GM12892 (cell line): Measurements from ENCODE around the gene DCLK1.

Experiments
- DNase-seq: peaks from one replicate; pipeline ENCODE4 v3.0.0; 2011; ENCODE audit not compliant: insufficient read length
- FAIRE-seq: peaks from 2 replicates; lab custom pipeline; 2011; peaks lifted over from hg19 to GRCh38; lab: Jason Lieb, UNC
- POLR2A ChIP-seq: IDR thresholded peaks from 2 replicates; pipeline ENCODE4 v1.6.1; 2011; ENCODE audit warnings: low read depth, low read length, control low read depth
- POLR2AphosphoS5 ChIP-seq: IDR thresholded peaks from 2 replicates; pipeline ENCODE4 v1.6.1; 2011; ENCODE audit warnings: low read depth, low read length, control low read depth
- TAF1 ChIP-seq: IDR thresholded peaks from 2 replicates; pipeline ENCODE4 v1.6.1; 2011; ENCODE audit warnings: low read depth, mild to moderate bottlenecking, control low read depth, low read length, borderline replicate concordance

The DCLK1 gene

DNA sequence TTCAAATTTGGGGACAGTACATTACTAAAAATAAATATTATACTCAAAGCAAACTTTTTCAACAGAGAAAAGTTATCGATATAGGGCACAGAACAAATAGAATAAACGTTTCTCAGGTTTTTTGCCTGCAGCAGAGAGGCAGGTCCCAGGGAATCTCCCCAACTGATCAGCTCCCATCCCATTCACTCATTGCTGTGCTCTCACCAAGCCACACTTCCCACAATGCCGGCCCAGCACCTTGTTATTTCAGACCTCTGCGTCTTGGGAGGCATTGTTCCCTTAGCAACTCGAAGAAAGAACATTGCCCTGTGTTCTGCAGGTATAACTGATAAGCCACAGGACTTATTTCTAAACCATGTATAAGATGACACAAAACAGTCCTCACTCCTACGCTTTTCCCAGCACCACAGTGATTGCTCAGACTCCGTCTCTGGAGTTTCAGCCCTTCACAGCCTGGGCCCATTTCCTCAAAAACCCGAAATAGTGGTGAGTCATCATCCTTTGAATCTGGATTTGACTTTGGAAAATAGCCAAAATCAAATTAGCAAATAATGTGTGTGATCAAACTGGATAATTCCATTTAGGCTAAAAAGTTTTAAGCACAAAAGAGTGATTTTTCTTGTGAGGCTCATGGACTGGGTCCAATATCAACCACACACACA, 100.4 kb downstream of the DCLK1 start:
- FAIRE-seq = no peak

DNA sequence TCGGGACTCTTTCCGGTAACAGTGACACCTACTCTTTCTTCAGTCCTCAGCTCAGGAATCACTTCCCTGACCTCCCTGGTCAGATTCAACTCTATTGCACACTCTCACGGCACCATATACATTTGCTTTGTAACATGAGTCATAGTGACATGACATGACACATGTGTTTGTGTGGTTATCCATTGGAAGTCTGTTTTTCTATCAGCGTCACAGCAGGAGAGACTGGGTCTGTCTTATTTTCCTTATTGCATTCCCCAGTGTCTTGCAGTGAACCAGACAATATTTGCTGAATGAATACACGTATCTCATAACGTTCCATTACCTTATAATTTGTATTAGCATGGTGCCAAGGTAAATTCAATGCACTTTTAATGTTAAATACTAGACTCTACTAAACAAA, 102.0 kb downstream of the DCLK1 start:
- TF ChIP-seq POLR2AphosphoS5 = no peak
- TF ChIP-seq TAF1 = no peak
- no peak for TF ChIP-seq POLR2A
- no peak for FAIRE-seq
- DNase-seq = no peak

More for the DNA sequence above, 100.4 kb downstream of the DCLK1 start:
- TF ChIP-seq POLR2A = no peak
- no peak for TF ChIP-seq POLR2AphosphoS5
- TF ChIP-seq TAF1 = no peak
- DNase-seq = no peak

- FAIRE-seq (no peak), DNase-seq (no peak)
- TF ChIP-seq TAF1 (no peak), POLR2AphosphoS5 (no peak), POLR2A (no peak)
These were observed 102.7 kb downstream of the DCLK1 start for GRCh38 chr13:36028359-36029025.

- no peak for DNase-seq
- no peak for FAIRE-seq
- TF ChIP-seq POLR2A (no peak), TAF1 (no peak), POLR2AphosphoS5 (no peak)
These were observed 104.7 kb downstream of the DCLK1 start for GRCh38 chr13:36026531-36026930.

DNA sequence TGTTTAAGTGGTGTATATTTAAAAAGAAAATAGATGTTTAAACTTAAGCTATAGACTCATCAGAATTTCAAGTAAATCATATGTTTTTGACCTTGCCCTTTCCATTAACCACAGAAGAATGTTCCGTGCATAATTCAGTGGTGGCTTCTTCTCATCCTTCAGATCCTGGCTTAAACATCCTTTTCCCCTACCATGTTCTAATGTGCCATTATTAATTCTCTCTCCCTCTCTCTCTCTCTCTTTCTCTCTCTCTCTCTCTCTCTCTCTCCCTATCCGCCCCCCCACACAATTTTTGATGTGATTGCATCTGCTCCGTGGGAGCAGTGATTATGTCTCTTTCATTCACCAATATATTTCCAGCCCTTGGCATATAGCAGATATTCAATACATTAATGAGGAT, 116.4 kb downstream of the DCLK1 start:
- FAIRE-seq (no peak), DNase-seq (no peak)
- TF ChIP-seq POLR2A = no peak
- TF ChIP-seq POLR2AphosphoS5 = no peak
- no peak for TF ChIP-seq TAF1

GRCh38 chr13:36006894-36007675, 124.1 kb downstream of the DCLK1 start:
- no peak for FAIRE-seq
- no peak for TF ChIP-seq TAF1
- no peak for TF ChIP-seq POLR2AphosphoS5
- TF ChIP-seq POLR2A = no peak
- DNase-seq = no peak

- TF ChIP-seq POLR2A (no peak), POLR2AphosphoS5 (no peak), TAF1 (no peak)
- FAIRE-seq = no peak
- no peak for DNase-seq
These were observed 124.8 kb downstream of the DCLK1 start for GRCh38 chr13:36006347-36006746.

DNA sequence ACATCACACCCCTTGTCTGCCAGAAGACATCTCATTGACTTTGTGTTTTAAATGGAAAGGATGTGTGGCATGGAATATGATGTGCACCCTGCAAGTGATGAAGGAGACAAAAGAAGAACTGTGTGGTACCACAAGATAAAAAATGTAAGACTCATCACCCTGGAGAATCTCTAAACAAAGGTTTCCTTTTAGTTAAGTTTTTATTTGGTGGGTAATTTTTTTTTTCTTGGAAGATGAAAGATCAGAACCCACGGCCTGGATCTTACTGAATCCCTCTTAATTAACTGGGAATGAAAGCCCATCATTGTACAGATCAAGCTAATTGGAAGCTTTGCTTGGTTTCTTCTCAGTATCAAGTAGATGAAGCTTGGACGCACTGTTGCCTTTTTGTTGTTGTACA, 129.6 kb downstream of the DCLK1 start:
- FAIRE-seq = no peak
- no peak for DNase-seq
- TF ChIP-seq TAF1 = no peak
- no peak for TF ChIP-seq POLR2AphosphoS5
- no peak for TF ChIP-seq POLR2A

GRCh38 chr13:36000028-36000427, 131.2 kb downstream of the DCLK1 start:
- FAIRE-seq (no peak), DNase-seq (no peak)
- TF ChIP-seq TAF1 (no peak), POLR2AphosphoS5 (no peak), POLR2A (no peak)

- DNase-seq (no peak), FAIRE-seq (no peak)
- no peak for TF ChIP-seq POLR2A
- TF ChIP-seq POLR2AphosphoS5 = no peak
- TF ChIP-seq TAF1 = no peak
These were observed 134.8 kb downstream of the DCLK1 start for GRCh38 chr13:35996360-35996759.

DNA sequence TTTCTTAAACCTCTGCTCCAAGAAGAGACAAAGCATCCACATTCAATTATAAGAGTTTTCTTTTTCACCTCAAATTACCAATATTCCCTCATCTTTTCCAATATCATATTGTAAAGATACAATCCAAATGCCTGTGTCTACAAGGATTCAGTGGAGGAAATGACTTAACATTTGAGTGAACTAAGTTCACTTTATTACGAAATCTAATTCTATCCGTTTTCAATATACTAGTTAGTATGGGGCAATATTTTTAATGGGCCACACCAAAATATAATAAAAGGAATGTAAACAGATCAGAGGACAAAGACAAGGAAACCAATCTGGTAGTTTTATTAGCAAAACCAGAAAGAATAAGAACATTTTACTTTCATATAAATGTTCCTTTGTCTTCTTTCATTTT, 136.0 kb downstream of the DCLK1 start:
- FAIRE-seq = no peak
- no peak for TF ChIP-seq POLR2AphosphoS5
- no peak for TF ChIP-seq TAF1
- TF ChIP-seq POLR2A = no peak

More for the DNA sequence above, 136.0 kb downstream of the DCLK1 start:
- DNase-seq = no peak
